ENCODE data around the gene ILF3. TPM values are rescaled to one million over a fixed set of nuclear protein-coding genes. Genes with fewer than 3 reads are reported as not detected.

The ILF3 gene
- total and polyA plus RNA-seq, 2 of the 13 experiments (the other 11 are each of a cell fraction or from before 2014, with no cell fraction given), result 120 to 173 TPM

- TF ChIP-seq ZBTB33 (CRISPR knock-in tag; IDR thresholded peaks at IDR 0.05) (no peak), ZNF674 (CRISPR knock-in tag; IDR thresholded peaks at IDR 0.05; ENCODE audit: low read depth) (no peak), ZNF670 (CRISPR knock-in tag; IDR thresholded peaks at IDR 0.05; ENCODE audit: borderline replicate concordance) (no peak), ZNF160 (CRISPR knock-in tag; IDR thresholded peaks at IDR 0.05) (no peak), AKAP8 (CRISPR knock-in tag; IDR thresholded peaks at IDR 0.05) (no peak), ZBTB2 (CRISPR knock-in tag; IDR thresholded peaks at IDR 0.05; ENCODE audit: low read depth) (peak; percentile 10; the same call in 1 of the 2 replicates), ZNF770 (CRISPR knock-in tag; IDR thresholded peaks at IDR 0.05) (peak; percentile 29; the same call in 1 of the 2 replicates), PCBP1 (IDR thresholded peaks at IDR 0.05; ENCODE audit: borderline replicate concordance, low read depth, low read length) (no peak), ZNF101 (CRISPR knock-in tag; IDR thresholded peaks at IDR 0.05; ENCODE audit: borderline replicate concordance, low read depth) (no peak), MTA3 (CRISPR knock-in tag; IDR thresholded peaks at IDR 0.05) (no peak), CEBPB (IDR thresholded peaks at IDR 0.05; ENCODE audit: borderline replicate concordance, low read depth, low read length) (no peak), ZNF83 (CRISPR knock-in tag; IDR thresholded peaks at IDR 0.05; ENCODE audit: borderline replicate concordance) (no peak), ZNF235 (CRISPR knock-in tag; IDR thresholded peaks at IDR 0.05; ENCODE audit: borderline replicate concordance) (0 out of 2 replicates have a peak, but pooled peaks have one; percentile 60), ISX (CRISPR knock-in tag; conservative IDR thresholded peaks at IDR 0.05) (0 out of 2 replicates have a peak, but pooled peaks have one; percentile 55), CC2D1A (CRISPR knock-in tag; IDR thresholded peaks at IDR 0.05) (no peak), ATF5 (CRISPR knock-in tag; IDR thresholded peaks at IDR 0.05; ENCODE audit: low read depth) (no peak), THYN1 (CRISPR knock-in tag; IDR thresholded peaks at IDR 0.05; ENCODE audit: borderline replicate concordance, low read depth) (no peak), KMT2A (CRISPR knock-in tag; IDR thresholded peaks at IDR 0.05) (peak; percentile 47; the same call in 1 of the 2 replicates)
Observed at GRCh38 chr19:10718205-10719196, 64.4 kb downstream of the ILF3 start (continued).

Measured in HepG2 (cell line).